IMR-90 (cell line): ENCODE data around the gene CCNL2. TPM values are rescaled to one million over a fixed set of nuclear protein-coding genes. Genes with fewer than 3 reads are reported as not detected.
A peak's percentile ranks its signal among the peaks of the same experiment; 100 is the strongest.

ENCODE experiments used
- ATAC-seq: fragments of 200-7000 bp; cut with Tn5 transposase; 2 replicates; pipeline ENCODE4 v1.9.1; 2020; ENCODE audit warnings: low read depth, mild to moderate bottlenecking, moderate library complexity
- BruUV-seq: library from RNA; stranded (reverse); fragments of 400-500 nt; replicated peaks from 2 replicates; lab custom pipeline; 2021; lab: Mats Ljungman, UMichigan
- CTCF ChIA-PET: fragments of 300-600 bp; formaldehyde crosslinking; extraction: SDS; loops from one replicate; lab custom pipeline; 2021; ENCODE audit warnings: antibody characterized with exemption; lab: Yijun Ruan, JAX
- POLR2A ChIA-PET: fragments of 300-600 bp; sonication (Branson Sonifier 250); formaldehyde crosslinking; loops from one replicate; lab custom pipeline; 2022; ENCODE audit warnings: antibody characterized with exemption; ENCODE audit not compliant: unreplicated experiment; lab: Charles Lee
- DNase-seq: peaks from one replicate; pipeline ENCODE4 v3.0.0; 2013
- H2AFZ ChIP-seq: replicated peaks from 2 replicates; pipeline ENCODE3; 2013; ENCODE audit warnings: low read length, mild to moderate bottlenecking; ENCODE audit not compliant: poor library complexity
- H2AK5ac ChIP-seq: 2 replicates; pipeline ENCODE4 v1.6.1; 2013; ENCODE audit warnings: low read depth, low read length, inconsistent platforms
- H2AK9ac ChIP-seq: replicated peaks from 2 replicates; pipeline ENCODE3; 2013; ENCODE audit warnings: mild to moderate bottlenecking, low read depth, low read length, moderate library complexity; ENCODE audit not compliant: poor library complexity
- H2BK120ac ChIP-seq: 2 replicates; pipeline ENCODE4 v1.6.1; 2013; ENCODE audit warnings: low read depth, low read length, inconsistent platforms
- H2BK15ac ChIP-seq: 3 replicates; pipeline ENCODE4 v1.6.1; 2013; ENCODE audit warnings: low read depth, low read length, inconsistent platforms
- H2BK20ac ChIP-seq: 2 replicates; pipeline ENCODE4 v1.6.1; 2013; ENCODE audit warnings: low read depth, mild to moderate bottlenecking, inconsistent platforms, low read length, moderate library complexity
- H2BK5ac ChIP-seq: 2 replicates; pipeline ENCODE4 v1.6.1; 2013; ENCODE audit warnings: mild to moderate bottlenecking, low read depth, low read length, inconsistent platforms; ENCODE audit not compliant: poor library complexity, severe bottlenecking
- H3K14ac ChIP-seq: replicated peaks from 2 replicates; pipeline ENCODE4 v1.6.1; 2013; ENCODE audit warnings: low read depth, low read length, inconsistent platforms
- H3K18ac ChIP-seq: 2 replicates; pipeline ENCODE4 v1.6.1; 2013; ENCODE audit warnings: low read depth, low read length, control low read depth
- H3K23ac ChIP-seq: 2 replicates; pipeline ENCODE4 v1.6.1; 2013; ENCODE audit warnings: low read depth, low read length, inconsistent platforms
- H3K27ac ChIP-seq: 2 replicates; pipeline ENCODE4 v1.5.1; 2013; ENCODE audit warnings: mild to moderate bottlenecking, control low read depth, low read length; ENCODE audit not compliant: insufficient read depth
- H3K27me3 ChIP-seq: 2 replicates; pipeline ENCODE4 v1.6.1; 2013; ENCODE audit warnings: low read length; ENCODE audit not compliant: control insufficient read depth, insufficient read depth
- H3K36me3 ChIP-seq: 2 replicates; pipeline ENCODE4 v1.6.1; 2013; ENCODE audit warnings: low read length, mixed read lengths; ENCODE audit not compliant: control insufficient read depth, insufficient read depth
- H3K4ac ChIP-seq: 2 replicates; pipeline ENCODE4 v1.6.1; 2013; ENCODE audit warnings: low read depth, low read length, inconsistent platforms
- H3K4me1 ChIP-seq: 2 replicates; pipeline ENCODE4 v1.6.1; 2013; ENCODE audit warnings: low read length, mixed read lengths; ENCODE audit not compliant: control insufficient read depth, insufficient read depth
- H3K4me2 ChIP-seq: 2 replicates; pipeline ENCODE4 v1.6.1; 2013; ENCODE audit warnings: low read depth, mild to moderate bottlenecking, control low read depth, low read length, moderate library complexity
- H3K4me3 ChIP-seq: 2 replicates; pipeline ENCODE4 v1.5.1; 2013; ENCODE audit warnings: low read depth, mild to moderate bottlenecking, control low read depth, low read length, moderate library complexity; ENCODE audit not compliant: insufficient read depth
- H3K56ac ChIP-seq: 2 replicates; pipeline ENCODE4 v1.6.1; 2013; ENCODE audit warnings: low read length, inconsistent platforms; ENCODE audit not compliant: insufficient read depth; ENCODE audit errors: extremely low read depth
- H3K79me1 ChIP-seq, 2 experiments: 2 replicates each; pipeline ENCODE4 v1.6.1; 2013; ENCODE audit warnings: low read length in 2 of 2, inconsistent platforms in 1 of 2, low read depth in 1 of 2
- H3K9ac ChIP-seq: 2 replicates; pipeline ENCODE4 v1.6.1; 2013; ENCODE audit warnings: low read depth, low read length, control low read depth
- H3K9me1 ChIP-seq: 2 replicates; pipeline ENCODE4 v1.6.1; 2013; ENCODE audit warnings: low read length, inconsistent platforms; ENCODE audit not compliant: insufficient read depth
- H3K9me3 ChIP-seq: 2 replicates; pipeline ENCODE4 v1.6.1; 2013; ENCODE audit warnings: low read length; ENCODE audit not compliant: control insufficient read depth, insufficient read depth
- H4K20me1 ChIP-seq: 2 replicates; pipeline ENCODE4 v1.6.1; 2013; ENCODE audit warnings: low read length, inconsistent platforms; ENCODE audit not compliant: insufficient read depth
- H4K5ac ChIP-seq: 2 replicates; pipeline ENCODE4 v1.6.1; 2013; ENCODE audit warnings: mild to moderate bottlenecking, low read depth, low read length, control low read depth
- H4K8ac ChIP-seq, 2 experiments: 2 replicates each; pipeline ENCODE4 v1.6.1; 2013; ENCODE audit warnings: low read depth in 2 of 2, low read length in 2 of 2, control low read depth in 1 of 2, inconsistent platforms in 1 of 2
- H4K91ac ChIP-seq: 2 replicates; pipeline ENCODE4 v1.6.1; 2013; ENCODE audit warnings: low read depth, low read length, inconsistent platforms; ENCODE audit not compliant: insufficient read depth
- BHLHE40 ChIP-seq: fragments of 150-350 bp; IDR thresholded peaks from 2 replicates; pipeline ENCODE4 v1.6.1; 2016; ENCODE audit warnings: mild to moderate bottlenecking, low read depth, low read length
- CHD1 ChIP-seq: IDR thresholded peaks from 2 replicates; pipeline ENCODE4 v1.6.1; 2012; ENCODE audit warnings: low read depth, low read length, improper control_type of control experiment
- FOS ChIP-seq: fragments of 150-350 bp; IDR thresholded peaks from 2 replicates; pipeline ENCODE4 v1.6.1; 2016; ENCODE audit warnings: low read depth, low read length
- MAZ ChIP-seq: IDR thresholded peaks from 2 replicates; pipeline ENCODE4 v1.6.1; 2012; ENCODE audit warnings: low read depth, mild to moderate bottlenecking, low read length, improper control_type of control experiment, moderate library complexity, borderline replicate concordance
- MXI1 ChIP-seq: IDR thresholded peaks from 2 replicates; pipeline ENCODE4 v1.6.1; 2012; ENCODE audit warnings: low read depth, mild to moderate bottlenecking, low read length, moderate library complexity, borderline replicate concordance
- RAD21 ChIP-seq: IDR thresholded peaks from 2 replicates; pipeline ENCODE4 v1.6.1; 2012; ENCODE audit warnings: low read length, improper control_type of control experiment
- SMC3 ChIP-seq: fragments of 150-350 bp; IDR thresholded peaks from 2 replicates; pipeline ENCODE4 v1.6.1; 2016; ENCODE audit warnings: low read depth, mild to moderate bottlenecking, antibody characterized with exemption, low read length, moderate library complexity
- USF2 ChIP-seq: fragments of 150-350 bp; IDR thresholded peaks from 2 replicates; pipeline ENCODE4 v1.6.1; 2017; ENCODE audit warnings: mild to moderate bottlenecking, antibody characterized with exemption, low read length, low read depth
- WGBS, 2 experiments: methylation state at CpG; one replicate each; pipeline versions ENCODE4 v1.1.5 to v1.1.7; 2013; ENCODE audit warnings: missing lambda C conversion rate in 2 of 2; ENCODE audit not compliant: insufficient read length in 1 of 2; ENCODE audit errors: extremely low coverage in 2 of 2; 5-methylcytosine and 5-hydroxymethylcytosine counted together
- dilution Hi-C: fragments of 300-500 bp; cut with HindIII; formaldehyde crosslinking; loops from one replicate; pipeline ENCODE4 v1.14.3; 2018; ENCODE audit warnings: low sequenced_read_pairs; ENCODE audit not compliant: unreplicated experiment
- in situ Hi-C: fragments of 300-500 bp; cut with MboI; formaldehyde crosslinking; loops from 3 replicates; pipeline ENCODE4 v1.14.3; 2019; ENCODE audit warnings: low sequenced_read_pairs, inconsistent platforms, mixed read lengths
- intact Hi-C: fragments of 100-400 bp; cut with micrococcal nuclease; formaldehyde crosslinking; loops from 2 replicates; pipeline ENCODE4 v1.10.0; 2022
- polyA plus RNA-seq, 3 experiments: library from polyadenylated mRNA; depleted of rRNA; stranded (reverse); fragments of >200 nt; gene quantifications; 2 replicates each; pipeline ENCODE4 v1.2.3, GENCODE V29; 2012; ENCODE audit warnings: low replicate concordance in 1 of 3
- total RNA-seq: library from RNA; depleted of rRNA; stranded (reverse); fragments of >200 nt; gene quantifications from 2 replicates; pipeline ENCODE4 v1.2.3, GENCODE V29; 2012
- TF ChIP-seq, protein P1 (sequence below): conservative IDR thresholded peaks from 2 replicates; pipeline ENCODE4 v1.5.1; 2012; ENCODE audit warnings: mild to moderate bottlenecking, low read depth, low read length, improper control_type of control experiment

The CCNL2 gene
- total and polyA plus RNA-seq, 2 of the 4 experiments (the other 2 are of a cell fraction), result 53.9 to 239 TPM

GRCh38 chr1:1371746-1372711, 27.1 kb downstream of the CCNL2 start:
- BruUV-seq, result no TSS peak

More at GRCh38 chr1:1371746-1372711, 27.1 kb downstream of the CCNL2 start:
- ChIA-PET CTCF (interaction anchor here (0.8 kb wide), 1 partner anchor 24 kb away, joined by 3 read pairs; no protein-coding TSS in a partner anchor), POLR2A (no interaction called here)
- Histone ChIP-seq H3K9me3 (no peaks in the 10 kb centered on the region), H2BK15ac (no peak overlapping the region), H2AK5ac (peak overlapping the region; percentile 89; the same call in 1 of the 2 replicates), H3K9ac (no peak overlapping the region), H4K8ac (peak overlapping the region in 1 of 2 experiments; percentile 67; a peak in 2 of 4 replicates), H3K9me1 (0 out of 2 replicates have a peak, but pooled peaks cover 5% of the 10 kb centered on the region), H3K4me3 (no peak overlapping the region), H2BK120ac (no peak overlapping the region), H4K91ac (peak overlapping the region; percentile 74), H3K27ac (peak overlapping the region; percentile 51; the same call in 1 of the 2 replicates), H4K20me1 (peaks cover 11% of the 10 kb centered on the region; the same call in 1 of the 2 replicates), H3K4me2 (no peak overlapping the region), H2BK5ac (peak overlapping the region; percentile 10), H3K23ac (peak overlapping the region; percentile 76), H3K4ac (peak overlapping the region; percentile 71; the same call in 1 of the 2 replicates), H3K56ac (no peak overlapping the region), H2AFZ (peak overlapping the region; percentile 76), H3K14ac (no peak overlapping the region), H3K18ac (no peak overlapping the region), H3K79me1 (peaks cover 3 to 53% of the 10 kb centered on the region in 2 experiments; a peak in 3 of 4 replicates), H2AK9ac (peak overlapping the region; percentile 77), H2BK20ac (no peak overlapping the region), H4K5ac (0 out of 2 replicates have a peak overlapping the region, but pooled peaks have one; percentile 69), H3K36me3 (peaks cover 8% of the 10 kb centered on the region), H3K27me3 (no peaks in the 10 kb centered on the region), H3K4me1 (peaks cover 12% of the 10 kb centered on the region)
- TF ChIP-seq MXI1, result no peak
- peak; percentile 70 for TF ChIP-seq RAD21
- no peak for TF ChIP-seq CHD1
- TF ChIP-seq SMC3, result peak; percentile 78
- TF ChIP-seq BHLHE40, result no peak
- TF ChIP-seq MAZ, result no peak
- no peak for TF ChIP-seq USF2
- TF ChIP-seq, protein P1, sequence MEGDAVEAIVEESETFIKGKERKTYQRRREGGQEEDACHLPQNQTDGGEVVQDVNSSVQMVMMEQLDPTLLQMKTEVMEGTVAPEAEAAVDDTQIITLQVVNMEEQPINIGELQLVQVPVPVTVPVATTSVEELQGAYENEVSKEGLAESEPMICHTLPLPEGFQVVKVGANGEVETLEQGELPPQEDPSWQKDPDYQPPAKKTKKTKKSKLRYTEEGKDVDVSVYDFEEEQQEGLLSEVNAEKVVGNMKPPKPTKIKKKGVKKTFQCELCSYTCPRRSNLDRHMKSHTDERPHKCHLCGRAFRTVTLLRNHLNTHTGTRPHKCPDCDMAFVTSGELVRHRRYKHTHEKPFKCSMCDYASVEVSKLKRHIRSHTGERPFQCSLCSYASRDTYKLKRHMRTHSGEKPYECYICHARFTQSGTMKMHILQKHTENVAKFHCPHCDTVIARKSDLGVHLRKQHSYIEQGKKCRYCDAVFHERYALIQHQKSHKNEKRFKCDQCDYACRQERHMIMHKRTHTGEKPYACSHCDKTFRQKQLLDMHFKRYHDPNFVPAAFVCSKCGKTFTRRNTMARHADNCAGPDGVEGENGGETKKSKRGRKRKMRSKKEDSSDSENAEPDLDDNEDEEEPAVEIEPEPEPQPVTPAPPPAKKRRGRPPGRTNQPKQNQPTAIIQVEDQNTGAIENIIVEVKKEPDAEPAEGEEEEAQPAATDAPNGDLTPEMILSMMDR, result peak; percentile 74
- TF ChIP-seq FOS, result no peak
- DNase-seq (peak; percentile 38), ATAC-seq (peak; percentile 60)
- intact Hi-C loops, result loop anchor here (2.0 kb wide), 1 partner anchor 13 kb away; the partner anchor contains the start of gene MXRA8
- in situ Hi-C loops, result no loop called here
- dilution Hi-C loops, result no loop called here
- 40% methylated on average over 11 of the region's 26 CpGs; no CpG with 5 or more reads in 1 of the 2 experiments for WGBS, 2 experiments
